Stimulated activated CD4-positive, alpha-beta T cell treated with anti-CD3 and anti-CD28 coated beads, Interleukin-15, amount 100 ng/mL, for 1 hour (primary cell): ENCODE measurements around the gene PECR.
"Not testable (repeated sequence)": the region's sequence is repeated elsewhere in the genome, so short reads cannot be mapped to it uniquely, and the experiment has no call there.

ENCODE experiments used
- DNase-seq, 2 donors: peaks; one replicate each; pipeline ENCODE4 v3.0.0-alpha.2; 2020; ENCODE audit warnings: low read depth in 1 of 2, low spot score in 1 of 2

Gene PECR

DNA sequence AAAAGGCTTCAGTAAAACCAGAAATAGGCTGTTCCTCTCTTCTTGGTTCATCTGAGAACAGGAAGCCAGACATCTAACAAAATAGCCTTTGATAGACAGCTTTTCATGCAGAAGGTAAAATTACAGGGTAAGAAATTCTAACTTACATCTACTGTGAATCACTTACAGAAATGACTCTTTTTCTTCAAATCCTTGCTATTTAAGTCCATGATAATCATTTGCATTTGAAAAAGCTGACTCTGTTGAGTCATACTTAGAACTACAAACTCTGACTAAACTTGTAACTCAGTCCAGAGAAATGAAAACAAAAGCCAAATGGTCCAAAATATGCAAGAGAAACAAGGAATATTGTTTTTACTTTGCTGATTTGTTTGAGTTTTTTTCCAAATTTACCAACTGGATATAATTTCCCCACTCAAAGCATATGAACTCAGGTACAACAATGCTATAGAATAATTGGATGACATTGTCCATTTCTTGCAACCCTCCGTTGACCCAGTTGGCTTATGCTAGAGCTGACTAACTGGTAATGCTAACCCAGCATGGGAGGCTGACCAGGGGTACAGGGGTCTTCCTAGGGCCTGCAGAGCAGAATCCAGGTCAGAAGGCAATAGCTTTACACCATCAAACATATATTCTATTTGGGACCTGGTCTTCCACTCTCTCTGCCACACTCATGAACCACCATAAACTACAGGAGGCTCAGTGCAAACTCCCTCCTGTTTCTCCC is 49.5 kb downstream of the PECR start:
- DNase-seq, result no peak

DNA sequence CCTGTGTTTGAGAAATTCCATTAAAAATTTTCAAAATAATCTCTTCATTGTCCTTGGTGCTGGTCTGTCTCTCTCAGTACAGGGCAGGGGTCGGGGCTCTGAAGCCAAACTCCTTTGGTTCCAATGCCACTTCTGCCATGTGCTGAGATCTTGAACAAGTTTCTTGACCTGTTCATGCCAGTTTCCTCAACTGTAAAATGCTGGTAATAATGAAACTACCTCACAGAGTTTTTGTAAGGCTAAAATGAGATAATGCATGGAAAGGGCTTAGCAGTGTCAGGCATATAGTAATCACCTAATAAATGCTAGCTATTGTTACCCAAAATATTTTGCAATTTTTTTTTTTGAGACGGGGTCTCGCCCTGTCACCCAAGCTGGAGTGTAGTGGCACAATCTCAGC is 51.4 kb downstream of the PECR start:
- no peak for DNase-seq

DNA sequence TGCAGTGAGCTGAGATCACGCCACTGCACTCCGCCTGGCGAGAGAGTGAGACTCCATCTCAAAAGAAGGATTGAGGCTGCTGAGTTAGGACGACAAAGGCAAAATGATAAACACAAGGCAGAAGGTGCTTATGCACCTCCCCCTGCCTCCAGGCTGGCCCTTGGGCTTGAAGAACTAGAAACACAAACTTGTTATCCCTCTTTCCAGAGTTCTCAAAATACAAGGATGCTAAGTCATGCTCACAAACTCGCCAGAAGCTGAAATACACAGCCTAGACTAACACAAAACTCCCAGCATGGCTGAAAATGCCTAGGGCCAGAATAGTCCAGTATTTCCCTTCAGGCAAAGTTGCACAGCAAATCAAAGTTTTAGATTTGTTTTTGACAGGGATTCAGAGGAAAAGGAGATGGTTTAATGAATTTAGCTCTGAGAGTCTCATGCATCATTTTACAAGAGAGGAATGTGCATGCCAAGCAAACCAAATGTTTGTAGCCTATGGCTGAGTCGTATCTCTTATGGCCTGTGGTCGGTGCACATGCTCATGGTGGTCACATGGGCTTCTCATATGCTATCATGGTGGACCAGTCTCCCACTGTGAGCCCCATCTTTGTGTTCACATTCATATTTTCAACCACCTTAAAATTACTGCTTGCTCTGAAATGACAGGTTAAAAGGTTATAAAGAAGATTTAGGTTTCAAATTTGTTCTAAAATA is 52.0 kb downstream of the PECR start:
- DNase-seq, result no peak

DNA sequence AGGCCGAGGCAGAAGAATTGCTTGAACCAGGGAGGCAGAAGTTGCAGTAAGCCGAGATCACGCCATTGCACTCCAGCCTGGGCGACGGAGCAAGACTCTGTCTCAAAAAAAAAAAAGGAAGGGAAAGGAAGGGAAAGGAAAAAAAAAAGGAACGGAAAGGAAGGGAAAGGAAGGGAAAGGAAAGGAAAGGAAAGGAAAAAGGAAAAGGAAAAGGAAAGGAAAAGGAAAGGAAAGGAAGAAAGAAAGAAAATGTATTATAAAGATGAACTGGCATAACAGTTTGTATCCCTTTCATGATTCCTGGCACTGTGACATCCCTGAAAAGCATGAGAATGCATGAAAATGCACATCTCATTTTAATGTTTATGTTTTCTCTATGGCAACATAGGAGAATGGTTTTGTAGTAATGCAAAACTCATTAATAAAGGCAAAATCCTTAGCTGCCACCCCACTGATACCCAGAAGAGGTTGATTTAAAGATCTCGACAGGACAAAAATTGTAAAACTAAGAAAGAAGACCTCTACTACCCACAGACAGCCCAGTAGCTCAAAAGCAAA is 56.8 kb downstream of the PECR start:
- DNase-seq, result no peak

DNA sequence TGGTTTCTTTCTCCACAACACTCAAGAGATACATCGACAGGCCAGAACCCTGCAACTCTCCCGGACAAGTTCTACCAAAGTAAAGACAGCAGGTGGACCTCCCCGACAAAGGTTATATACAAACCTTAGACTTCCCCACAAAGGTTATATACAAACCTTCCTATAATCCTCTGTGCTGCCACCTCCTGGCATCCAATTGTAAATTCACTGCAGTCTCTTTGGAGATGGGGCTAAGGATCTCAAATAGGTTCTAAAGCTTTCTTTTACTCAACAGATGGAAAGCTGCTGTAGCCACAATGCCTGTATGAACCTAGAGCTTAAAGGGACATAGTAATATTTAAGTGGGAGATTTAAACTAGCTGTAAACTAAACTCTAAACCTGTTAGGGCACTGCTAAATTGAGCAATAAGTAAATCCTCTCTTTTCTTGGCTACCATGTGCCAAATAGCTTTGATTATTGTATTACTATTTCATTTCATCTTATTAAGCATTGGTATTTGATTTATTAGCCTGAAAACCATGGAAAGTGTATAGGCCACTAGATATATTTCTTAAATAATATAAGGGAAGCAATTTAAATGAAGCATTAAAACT is 58.5 kb downstream of the PECR start:
- DNase-seq, result no peak

DNA sequence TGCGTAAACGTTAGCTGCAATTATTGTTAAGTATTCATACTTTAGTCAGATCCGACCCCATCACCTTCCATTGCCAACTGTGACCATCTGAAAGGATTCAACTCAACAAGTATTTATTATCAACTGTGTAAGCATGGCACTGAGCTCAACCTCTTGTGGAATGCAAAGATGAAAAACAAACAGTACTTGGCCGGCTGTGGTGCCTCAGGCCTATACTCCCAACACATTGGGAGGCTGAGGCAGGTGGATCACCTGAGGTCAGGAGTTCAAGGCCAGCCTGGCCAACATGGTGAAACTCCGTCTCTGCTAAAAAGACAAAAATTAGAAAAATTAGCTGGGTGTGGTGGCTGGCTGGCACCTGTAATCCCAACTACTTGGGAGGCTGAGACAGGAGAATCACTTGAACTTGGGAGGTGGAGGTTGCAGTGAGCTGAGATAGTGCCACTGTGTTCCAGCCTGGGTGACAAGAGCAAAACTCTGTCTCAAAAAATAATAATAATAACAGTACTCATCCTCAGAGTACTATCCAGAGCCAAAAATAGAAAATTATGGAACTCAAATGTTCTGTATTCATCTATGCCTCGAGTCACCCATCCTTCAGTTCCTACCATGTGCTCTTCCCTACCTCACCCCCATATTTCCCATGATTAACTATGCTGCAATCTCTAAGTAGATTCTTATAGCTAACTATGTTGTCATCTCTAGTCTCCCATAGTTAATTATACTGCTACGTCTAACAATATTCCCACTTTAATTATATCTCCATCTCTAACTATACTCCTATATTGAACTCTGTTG is 59.6 kb downstream of the PECR start:
- DNase-seq, result no peak

DNA sequence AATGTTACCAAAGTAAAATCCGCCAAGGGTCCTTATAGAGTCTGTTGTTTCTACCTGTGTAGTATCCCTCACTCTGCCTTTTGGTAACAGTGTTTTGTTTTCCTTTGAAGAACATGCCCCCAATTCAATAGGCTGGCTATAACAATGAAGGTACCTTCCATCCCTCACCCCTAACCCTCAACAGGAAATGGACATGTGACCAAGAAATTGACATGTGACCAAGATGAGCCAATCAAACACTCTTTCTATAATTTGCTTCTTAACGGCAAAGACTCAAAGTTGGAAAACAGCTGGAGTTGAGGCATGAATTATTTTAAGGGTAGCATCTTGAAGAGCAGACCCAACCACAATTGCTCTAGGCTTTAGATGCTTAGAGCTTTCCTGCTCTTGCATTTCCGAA is 62.9 kb downstream of the PECR start:
- no peak for DNase-seq

DNA sequence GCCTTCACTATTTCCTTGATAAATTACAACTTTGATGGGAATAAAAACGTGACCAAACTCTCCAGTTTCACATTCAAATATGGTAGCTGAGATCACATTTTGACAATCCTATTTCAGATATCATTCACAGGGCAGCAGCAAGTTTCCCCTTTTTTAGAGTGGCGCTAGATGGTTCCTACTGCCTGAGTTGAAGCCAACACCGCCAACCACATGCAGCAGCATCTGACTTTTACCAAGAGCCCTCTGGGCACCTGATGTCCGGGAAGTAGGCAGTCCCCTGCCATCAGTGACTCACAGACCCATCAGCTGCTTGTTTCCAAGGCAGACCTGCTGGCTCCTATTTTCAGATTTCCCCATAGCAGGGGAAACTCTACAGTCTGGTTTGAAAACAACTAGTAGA is 64.2 kb downstream of the PECR start:
- DNase-seq, result no peak

DNA sequence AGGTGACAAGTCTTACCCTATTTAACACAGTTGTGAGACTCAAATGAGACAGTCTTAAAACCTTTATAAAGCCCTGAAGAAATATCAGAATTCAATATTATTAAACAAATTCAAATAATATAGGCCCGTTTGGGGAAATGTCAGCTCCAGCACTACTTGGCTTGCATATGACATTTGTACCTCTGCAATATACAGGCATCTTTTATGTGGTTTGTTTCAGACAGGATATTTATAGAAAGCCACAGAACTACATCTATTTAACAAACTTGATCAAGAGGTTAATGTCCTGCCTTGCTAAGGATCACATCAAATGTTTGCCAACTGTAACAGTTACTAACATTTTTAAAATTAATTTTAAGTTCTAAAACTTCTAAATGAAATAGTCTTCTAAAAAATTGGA is 65.0 kb downstream of the PECR start:
- no peak for DNase-seq

DNA sequence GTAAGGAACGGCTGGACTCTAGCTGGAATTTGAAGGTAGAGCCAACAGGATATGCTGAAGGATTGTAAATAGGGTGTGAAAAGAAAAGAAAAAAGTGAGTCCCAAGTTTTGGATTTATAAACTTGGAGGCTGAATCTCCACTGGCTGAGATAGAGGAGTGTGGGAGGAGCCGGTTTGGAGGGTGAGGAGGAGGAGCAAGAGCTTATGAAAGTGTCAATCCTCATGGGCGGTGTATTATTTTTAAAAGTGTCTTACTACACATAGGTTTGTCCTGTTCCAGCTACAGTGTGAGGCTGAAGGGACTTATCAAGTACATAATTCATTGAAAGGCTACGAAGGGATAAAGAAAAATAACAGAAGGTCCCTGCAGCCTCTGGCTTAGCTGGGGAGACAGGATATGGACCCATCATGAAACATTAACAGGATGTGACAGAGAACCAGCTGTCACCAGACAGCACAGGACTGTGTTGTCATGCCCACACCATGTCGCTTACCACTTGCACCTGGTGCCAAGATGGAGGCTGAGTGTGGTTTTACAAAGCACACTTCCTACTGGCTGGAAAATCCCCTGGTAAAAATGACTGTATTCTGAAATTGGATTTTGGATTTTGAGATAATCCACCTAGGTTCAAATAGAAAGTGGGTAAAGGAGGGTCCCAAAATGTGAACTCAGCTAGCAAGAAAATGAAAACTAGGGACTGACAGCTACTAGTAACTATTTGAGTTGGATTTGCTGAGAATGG is 65.7 kb downstream of the PECR start:
- DNase-seq, result no peak

DNA sequence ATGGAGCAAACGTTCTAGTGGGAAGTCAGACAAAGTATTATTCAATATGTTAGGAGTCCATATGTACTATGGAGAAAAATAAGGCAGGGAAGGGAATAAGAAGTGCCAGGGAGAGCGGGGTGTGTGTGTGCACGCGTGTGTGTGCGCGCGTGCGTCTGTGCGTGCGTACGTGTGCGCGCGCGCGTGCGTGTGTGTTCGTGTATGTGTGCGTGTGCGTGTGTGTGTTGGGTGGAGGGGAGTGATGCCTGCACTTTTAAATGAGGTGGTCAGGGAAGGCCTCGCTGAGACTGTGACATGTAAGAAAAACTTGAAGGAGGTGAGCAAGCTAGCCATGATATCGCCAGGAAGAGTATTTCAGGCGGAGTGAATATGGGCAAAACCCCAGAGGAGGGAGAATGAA is 66.6 kb downstream of the PECR start:
- no peak for DNase-seq

DNA sequence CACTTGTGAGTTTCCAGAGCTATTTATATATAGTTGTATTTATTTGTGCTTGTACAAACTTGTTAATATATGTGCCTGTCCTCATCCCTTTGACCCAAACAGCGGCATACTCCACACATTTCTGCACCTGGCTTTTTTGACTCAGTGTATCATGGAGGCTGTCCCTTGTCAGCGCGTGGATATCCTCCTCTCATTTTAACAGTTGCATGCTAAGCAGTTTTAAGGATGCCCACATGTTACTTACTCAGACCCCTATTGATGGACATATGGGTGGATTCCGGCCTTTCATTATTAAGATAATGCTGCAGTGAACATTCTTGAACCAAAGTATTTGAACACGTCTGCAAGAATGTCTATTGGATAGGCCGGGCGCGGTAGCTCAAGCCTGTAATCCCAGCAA is 67.6 kb downstream of the PECR start:
- DNase-seq, result no peak

DNA sequence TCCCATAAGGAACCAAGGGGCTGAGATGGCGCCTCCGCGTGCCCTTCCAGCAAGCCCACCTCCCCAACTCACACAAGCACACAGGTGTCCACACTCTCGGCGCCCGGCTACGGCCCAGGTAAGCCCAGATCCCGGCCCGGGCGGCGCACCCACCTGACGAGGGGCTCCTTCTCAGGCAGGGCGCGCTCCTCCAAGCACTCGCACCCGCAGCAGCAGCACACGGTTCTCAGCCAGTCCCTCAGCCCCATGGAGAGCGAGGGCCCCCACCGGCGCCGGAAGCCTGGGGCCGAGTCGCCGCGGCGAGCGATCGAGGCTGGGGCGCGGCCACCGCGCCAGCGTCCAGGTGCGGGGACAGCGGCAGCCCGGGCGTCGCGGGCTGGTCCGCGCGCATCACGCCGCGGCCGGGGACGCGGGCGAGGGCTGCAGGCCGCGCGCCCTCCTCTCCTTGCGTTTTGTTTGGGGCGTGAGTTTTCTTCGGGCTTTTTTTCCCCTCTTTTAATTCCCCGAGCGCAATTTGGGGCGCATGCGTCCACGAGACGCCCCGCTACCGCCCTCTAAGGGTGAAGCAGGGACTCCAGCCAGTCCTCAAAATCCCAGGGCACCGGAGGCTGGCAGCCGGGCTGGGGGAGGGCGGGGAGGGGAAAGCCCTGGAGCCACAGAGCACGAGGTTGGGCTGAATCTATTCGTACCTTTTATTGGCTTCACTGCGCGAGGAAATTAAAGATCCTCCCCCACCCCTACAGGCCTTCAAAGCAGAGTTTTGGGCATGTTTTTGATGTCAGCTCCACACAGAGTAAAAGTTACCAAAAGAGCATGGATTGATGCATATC is 68.3 kb downstream of the PECR start, which contains the start of gene MREG:
Gene MREG, minus strand, starts transcription at position 472 of the 830 bp plus-strand sequence. Its CDS starts 224 bp downstream, at position 248.
- DNase-seq, result peak; percentile 50 to 79

DNA sequence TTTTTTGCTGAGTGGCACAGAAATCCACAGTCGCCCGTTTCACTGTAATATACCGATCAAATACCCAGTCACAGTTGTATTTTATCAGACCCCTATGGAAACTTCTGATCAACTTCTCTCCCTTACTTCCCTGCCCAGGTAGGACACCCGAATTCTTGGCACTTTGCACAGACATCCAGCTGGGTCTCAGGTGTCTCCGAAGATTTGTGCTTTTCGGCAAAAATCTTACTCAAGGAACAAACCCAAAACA is 68.9 kb downstream of the PECR start:
- DNase-seq, result no peak

DNA sequence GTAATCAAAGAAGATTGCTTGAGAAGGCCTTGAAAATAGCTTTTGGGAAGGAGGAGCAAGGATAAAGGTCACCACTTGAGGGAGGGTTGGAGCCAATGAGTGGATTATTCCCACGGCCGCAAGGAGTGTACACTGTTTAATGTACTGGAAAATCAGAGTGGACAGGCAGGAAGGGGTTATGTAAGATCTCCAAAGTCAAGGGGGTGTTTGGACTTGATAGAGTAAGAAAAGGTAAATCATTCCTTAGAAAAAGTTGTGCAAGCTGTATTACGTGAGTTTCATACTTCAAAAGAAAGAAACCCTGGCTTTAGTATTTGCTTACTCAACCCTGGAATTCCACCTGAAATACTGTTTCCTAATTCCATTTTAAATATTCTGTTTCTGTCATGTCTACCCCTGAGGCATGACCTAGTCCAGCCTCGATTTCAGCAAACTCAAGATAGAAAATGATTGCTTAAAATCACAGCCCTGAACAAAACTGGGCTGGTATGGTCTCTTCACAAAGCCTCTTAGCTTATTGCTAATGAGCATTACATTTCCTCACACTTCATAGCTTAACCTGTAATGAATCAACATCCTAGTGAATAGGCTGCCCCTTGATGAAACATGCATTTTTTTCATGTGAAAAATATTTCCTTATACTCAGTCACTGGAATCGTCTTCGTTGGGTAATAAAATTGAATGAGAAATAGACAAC is 69.3 kb downstream of the PECR start:
- no peak for DNase-seq

DNA sequence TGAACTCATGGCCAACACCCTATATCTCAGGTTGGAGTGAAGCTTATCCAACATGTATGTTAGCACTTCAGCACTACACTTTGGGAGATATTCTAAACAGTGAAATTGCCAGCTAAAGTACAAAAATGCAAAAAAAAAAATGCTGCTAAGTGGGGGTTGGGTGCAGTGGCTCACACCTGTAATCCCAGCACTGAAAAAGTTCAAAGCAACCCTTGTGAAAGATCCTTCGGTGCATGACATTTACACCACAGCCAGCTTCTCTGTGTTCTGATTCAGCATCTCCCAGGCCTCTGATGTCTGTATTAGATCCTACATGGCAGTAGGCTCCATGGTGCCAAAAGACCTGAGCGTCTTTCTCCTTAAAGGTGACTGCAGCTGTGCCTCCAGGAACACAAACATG is 72.4 kb downstream of the PECR start:
- not testable (repeated sequence) for DNase-seq

DNA sequence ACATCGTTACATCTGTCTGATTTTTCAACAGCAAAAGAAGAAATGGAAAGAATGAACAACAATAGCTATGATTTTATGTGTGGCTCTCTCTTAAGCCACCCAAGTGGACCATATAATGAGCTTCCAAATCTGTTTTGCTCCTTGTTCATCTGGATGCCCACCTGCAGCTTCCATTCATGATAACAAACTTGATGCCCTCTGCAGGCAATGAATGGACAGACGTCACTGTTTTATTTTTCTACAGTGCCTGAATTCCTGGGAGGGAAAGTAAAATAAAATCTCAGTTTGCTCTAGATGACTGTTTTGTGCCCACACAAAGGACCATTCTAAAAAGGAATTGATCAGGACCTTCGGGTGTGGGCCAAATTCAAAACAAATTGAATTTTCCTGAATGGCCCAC is 73.2 kb downstream of the PECR start:
- DNase-seq, result no peak

DNA sequence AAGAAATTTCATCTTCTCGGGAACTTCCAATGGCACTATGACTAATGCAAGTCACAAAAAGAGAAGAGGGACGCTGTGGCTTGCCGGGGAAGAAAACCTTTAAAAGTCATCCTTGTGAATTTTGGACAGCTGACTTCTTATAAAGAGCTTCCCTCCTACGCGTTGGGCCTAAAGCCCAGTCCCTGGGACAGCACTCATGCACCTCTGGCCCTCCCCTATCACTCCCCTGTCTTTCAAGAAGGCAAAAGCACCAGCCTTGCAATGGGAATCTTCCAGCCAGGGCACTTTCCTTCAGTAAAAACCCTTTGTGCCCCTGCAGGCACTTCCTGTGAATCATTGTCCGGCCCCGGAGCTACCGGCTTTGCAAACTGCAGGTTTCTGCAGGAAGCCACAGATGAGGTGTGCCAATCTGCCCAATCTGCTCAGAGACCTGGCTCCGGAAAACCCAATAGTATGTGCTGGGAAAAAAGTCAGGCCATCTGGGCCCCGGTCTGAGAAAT is 75.4 kb downstream of the PECR start:
- DNase-seq, result no peak

DNA sequence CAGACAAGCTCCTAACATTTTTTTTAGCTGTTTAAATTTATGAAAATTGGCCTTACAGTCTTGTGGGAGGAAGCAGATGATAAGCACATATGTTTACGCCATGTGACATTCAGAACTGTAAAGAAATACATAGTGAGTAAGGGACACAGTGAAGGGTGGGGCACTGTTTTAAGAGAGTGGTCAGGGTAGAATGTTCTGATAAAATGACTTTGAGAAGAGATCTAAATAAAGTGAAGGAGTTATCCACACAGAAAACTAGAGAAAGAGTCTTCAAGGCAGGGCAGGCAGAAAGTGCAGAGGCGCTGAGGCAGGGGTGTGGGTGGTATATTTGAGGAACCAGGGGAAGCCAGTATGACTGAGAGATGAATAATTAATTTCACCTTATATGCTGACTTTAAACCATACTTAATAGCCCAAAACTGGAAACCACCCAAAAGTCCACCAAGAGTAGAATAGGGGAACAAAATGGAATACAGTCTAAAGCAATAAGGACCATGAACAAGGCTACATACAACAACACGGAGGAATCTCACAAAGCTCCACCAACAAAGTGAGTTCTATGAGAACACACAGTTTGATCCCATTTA is 76.8 kb downstream of the PECR start:
- no peak for DNase-seq
